Islet of Langerhans (tissue), 1 donor: ENCODE measurements around the gene AP3S2.
"Not testable (repeated sequence)": the region's sequence is repeated elsewhere in the genome, so short reads cannot be mapped to it uniquely, and the experiment has no call there.

ENCODE experiments used
- FAIRE-seq: peaks from one replicate; lab custom pipeline; 2011; peaks lifted over from hg19 to GRCh38; lab: Jason Lieb, UNC

The AP3S2 gene

GRCh38 chr15:89799918-89800498 lies 93.8 kb downstream of the AP3S2 start:
- FAIRE-seq = no peak

GRCh38 chr15:89799011-89799911 lies 94.5 kb downstream of the AP3S2 start:
- FAIRE-seq = no peak

GRCh38 chr15:89797678-89798201 lies 96.1 kb downstream of the AP3S2 start:
- FAIRE-seq = no peak

GRCh38 chr15:89795996-89796395 lies 97.8 kb downstream of the AP3S2 start:
- no peak for FAIRE-seq

- no peak for FAIRE-seq
These were observed 99.1 kb downstream of the AP3S2 start for GRCh38 chr15:89794627-89795241.

- FAIRE-seq = no peak
These were observed 101.5 kb downstream of the AP3S2 start for GRCh38 chr15:89792106-89792805.

GRCh38 chr15:89790661-89791060 lies 103.1 kb downstream of the AP3S2 start:
- FAIRE-seq = no peak

- FAIRE-seq = no peak
These were observed 103.6 kb downstream of the AP3S2 start for GRCh38 chr15:89790206-89790605.

- FAIRE-seq = not testable (repeated sequence)
These were observed 105.2 kb downstream of the AP3S2 start for GRCh38 chr15:89788585-89788984.

- FAIRE-seq = no peak
These were observed 105.8 kb downstream of the AP3S2 start for GRCh38 chr15:89787944-89788343.

GRCh38 chr15:89785774-89786140 lies 108.0 kb downstream of the AP3S2 start:
- FAIRE-seq = no peak

- no peak for FAIRE-seq
These were observed 108.6 kb downstream of the AP3S2 start for GRCh38 chr15:89785064-89785773.

- no peak for FAIRE-seq
These were observed 109.2 kb downstream of the AP3S2 start for GRCh38 chr15:89784686-89784960.

- no peak for FAIRE-seq
These were observed 109.7 kb downstream of the AP3S2 start for GRCh38 chr15:89783861-89784685.

- no peak for FAIRE-seq
These were observed 110.5 kb downstream of the AP3S2 start for GRCh38 chr15:89783111-89783860.

GRCh38 chr15:89782619-89782950 lies 111.2 kb downstream of the AP3S2 start:
- FAIRE-seq = not testable (repeated sequence)

GRCh38 chr15:89781891-89782618 lies 111.7 kb downstream of the AP3S2 start:
- no peak for FAIRE-seq

- no peak for FAIRE-seq
These were observed 112.7 kb downstream of the AP3S2 start for GRCh38 chr15:89781055-89781454.

- no peak for FAIRE-seq
These were observed 113.2 kb downstream of the AP3S2 start for GRCh38 chr15:89780601-89781000.
